ENCODE data around the gene DLD.
"Not testable (repeated sequence)": the region's sequence is repeated elsewhere in the genome, so short reads cannot be mapped to it uniquely, and the experiment has no call there.

DLD gene

GRCh38 chr7:107953924-107954303, 62.9 kb downstream of the DLD start:
- peaks cover 10% of the 10 kb centered on the region for H3K27me3 Mint-ChIP-seq (ENCODE audit: low read depth)
- H3K9me3 Mint-ChIP-seq: no peaks in the 10 kb centered on the region

DNA sequence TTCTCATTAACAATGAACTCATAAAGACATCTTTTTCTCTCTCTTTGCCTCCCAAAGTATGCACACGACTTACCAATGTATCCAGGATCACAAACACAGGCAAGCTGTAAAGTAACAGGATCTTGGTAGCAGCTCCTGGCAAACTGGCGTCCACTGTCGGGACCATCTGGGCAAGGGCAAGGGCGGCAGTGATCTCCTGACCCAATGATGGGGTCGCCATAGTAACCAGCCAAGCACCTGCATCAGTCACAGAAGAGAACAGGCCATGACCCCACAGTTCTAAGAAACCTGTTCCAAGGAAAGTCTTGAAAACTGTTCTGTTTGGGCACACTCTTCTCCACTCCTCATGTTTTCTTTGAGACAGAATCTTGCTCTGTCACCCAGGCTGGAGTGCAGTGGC, 64.4 kb downstream of the DLD start:
- Mint-ChIP-seq H3K9me3 (no peaks in the 10 kb centered on the region), H3K36me3 (ENCODE audit: low read depth) (no peaks in the 10 kb centered on the region), H3K27me3 (ENCODE audit: low read depth) (peaks cover 10% of the 10 kb centered on the region), H3K4me1 (ENCODE audit: low read depth) (no peaks in the 10 kb centered on the region), H3K27ac (no peak overlapping the region), H3K4me3 (no peak overlapping the region)

More at GRCh38 chr7:107953924-107954303, 62.9 kb downstream of the DLD start:
- no peaks in the 10 kb centered on the region for H3K4me1 Mint-ChIP-seq (ENCODE audit: low read depth)
- no peak overlapping the region for H3K4me3 Mint-ChIP-seq
- no peaks in the 10 kb centered on the region for H3K36me3 Mint-ChIP-seq (ENCODE audit: low read depth)
- H3K27ac Mint-ChIP-seq: no peak overlapping the region

GRCh38 chr7:107956950-107957349, 66.0 kb downstream of the DLD start:
- not testable (repeated sequence) for H3K27ac Mint-ChIP-seq; H3K36me3 Mint-ChIP-seq (ENCODE audit: low read depth); H3K9me3 Mint-ChIP-seq; H3K4me1 Mint-ChIP-seq (ENCODE audit: low read depth); H3K4me3 Mint-ChIP-seq
- H3K27me3 Mint-ChIP-seq (ENCODE audit: low read depth): peaks cover 10% of the 10 kb centered on the region

DNA sequence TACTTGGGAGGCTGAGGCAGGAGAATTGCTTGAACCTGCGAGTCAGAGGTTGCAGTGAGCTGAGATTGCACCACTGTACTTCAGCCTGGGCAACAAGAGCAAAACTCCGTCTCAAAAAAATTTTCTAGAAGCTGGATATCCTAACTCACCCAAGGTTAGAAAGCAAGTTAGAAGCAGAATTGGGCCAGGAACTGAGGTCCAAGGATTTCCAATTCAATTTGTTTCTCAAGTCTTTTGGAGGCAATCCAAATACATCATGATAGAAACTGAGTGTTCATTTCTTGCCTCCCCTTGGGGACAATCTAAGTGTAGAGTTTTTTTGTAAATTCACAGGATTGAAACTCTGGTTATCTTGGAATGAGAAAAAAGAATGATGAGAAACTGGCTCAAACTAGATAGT, 66.5 kb downstream of the DLD start:
- Mint-ChIP-seq H3K4me3 (no peak overlapping the region), H3K36me3 (ENCODE audit: low read depth) (no peaks in the 10 kb centered on the region), H3K27ac (no peak overlapping the region), H3K4me1 (ENCODE audit: low read depth) (no peaks in the 10 kb centered on the region), H3K9me3 (no peaks in the 10 kb centered on the region), H3K27me3 (ENCODE audit: low read depth) (peaks cover 10% of the 10 kb centered on the region)

GRCh38 chr7:107958764-107959526, 68.0 kb downstream of the DLD start:
- Mint-ChIP-seq H3K36me3 (ENCODE audit: low read depth) (no peaks in the 10 kb centered on the region), H3K4me3 (no peak overlapping the region), H3K27me3 (ENCODE audit: low read depth) (peaks cover 10% of the 10 kb centered on the region), H3K9me3 (no peaks in the 10 kb centered on the region), H3K4me1 (ENCODE audit: low read depth) (no peaks in the 10 kb centered on the region), H3K27ac (no peak overlapping the region)

DNA sequence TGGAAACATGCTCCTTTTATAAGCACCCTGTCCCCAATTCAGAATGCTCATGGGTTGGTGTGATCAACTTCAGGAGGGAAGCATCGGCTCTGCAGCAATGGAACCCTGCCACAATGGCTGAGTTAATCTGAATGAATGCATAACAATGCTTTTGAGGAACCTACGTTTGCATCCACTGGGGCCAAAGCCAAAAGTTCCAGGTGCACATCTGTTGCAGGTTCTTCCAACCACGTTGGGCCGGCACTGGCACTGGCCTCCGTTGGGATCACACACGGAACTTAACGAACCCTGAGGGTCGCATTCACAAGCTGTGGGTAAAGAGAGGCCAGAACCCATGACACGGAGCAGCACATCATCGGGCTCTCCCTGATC, 68.5 kb downstream of the DLD start:
- no peaks in the 10 kb centered on the region for H3K9me3 Mint-ChIP-seq
- H3K27me3 Mint-ChIP-seq (ENCODE audit: low read depth): peaks cover 10% of the 10 kb centered on the region
- no peak overlapping the region for H3K27ac Mint-ChIP-seq
- no peak overlapping the region for H3K4me3 Mint-ChIP-seq
- H3K36me3 Mint-ChIP-seq (ENCODE audit: low read depth): no peaks in the 10 kb centered on the region
- H3K4me1 Mint-ChIP-seq (ENCODE audit: low read depth): no peaks in the 10 kb centered on the region

DNA sequence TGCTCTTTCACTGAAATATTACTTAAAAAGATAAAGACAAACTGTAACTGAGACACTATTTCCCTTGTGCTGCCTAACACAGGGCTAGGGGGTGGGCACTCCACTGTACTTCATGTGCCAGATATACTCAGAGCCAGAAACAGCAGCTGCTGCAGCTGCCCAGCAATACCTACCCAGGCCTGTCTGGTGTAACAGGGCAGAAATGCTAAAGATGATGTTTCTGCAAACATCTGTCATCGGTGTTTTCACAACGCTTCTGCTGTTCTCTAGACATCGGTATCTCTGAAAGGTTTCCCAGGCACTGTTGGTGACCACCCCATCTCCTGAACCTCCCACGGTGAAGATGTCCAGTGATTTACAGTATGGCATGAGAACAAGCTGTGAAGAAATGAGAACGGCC, 69.3 kb downstream of the DLD start:
- Mint-ChIP-seq H3K27me3 (ENCODE audit: low read depth) (peaks cover 10% of the 10 kb centered on the region), H3K4me1 (ENCODE audit: low read depth) (no peaks in the 10 kb centered on the region), H3K36me3 (ENCODE audit: low read depth) (no peaks in the 10 kb centered on the region), H3K9me3 (no peaks in the 10 kb centered on the region), H3K27ac (no peak overlapping the region), H3K4me3 (no peak overlapping the region)

- Mint-ChIP-seq H3K4me1 (ENCODE audit: low read depth) (no peaks in the 10 kb centered on the region), H3K27ac (no peak overlapping the region), H3K4me3 (no peak overlapping the region), H3K27me3 (ENCODE audit: low read depth) (peaks cover 9% of the 10 kb centered on the region), H3K9me3 (no peaks in the 10 kb centered on the region), H3K36me3 (ENCODE audit: low read depth) (no peaks in the 10 kb centered on the region)
Measured at GRCh38 chr7:107961405-107961804, 70.4 kb downstream of the DLD start.

GRCh38 chr7:107962817-107963216, 71.8 kb downstream of the DLD start:
- no peaks in the 10 kb centered on the region for H3K4me1 Mint-ChIP-seq (ENCODE audit: low read depth)
- H3K9me3 Mint-ChIP-seq: no peaks in the 10 kb centered on the region
- peaks cover 3% of the 10 kb centered on the region for H3K27me3 Mint-ChIP-seq (ENCODE audit: low read depth)
- H3K36me3 Mint-ChIP-seq (ENCODE audit: low read depth): no peaks in the 10 kb centered on the region
- no peak overlapping the region for H3K4me3 Mint-ChIP-seq
- H3K27ac Mint-ChIP-seq: no peak overlapping the region

- Mint-ChIP-seq H3K27me3 (ENCODE audit: low read depth) (no peaks in the 10 kb centered on the region), H3K27ac (no peak overlapping the region), H3K4me1 (ENCODE audit: low read depth) (no peaks in the 10 kb centered on the region), H3K4me3 (no peak overlapping the region), H3K9me3 (no peaks in the 10 kb centered on the region), H3K36me3 (ENCODE audit: low read depth) (no peaks in the 10 kb centered on the region)
Measured at GRCh38 chr7:107964510-107964909, 73.5 kb downstream of the DLD start.

- Mint-ChIP-seq H3K36me3 (ENCODE audit: low read depth) (no peaks in the 10 kb centered on the region), H3K27ac (no peak overlapping the region), H3K27me3 (ENCODE audit: low read depth) (peaks cover 3% of the 10 kb centered on the region), H3K9me3 (no peaks in the 10 kb centered on the region), H3K4me1 (ENCODE audit: low read depth) (no peaks in the 10 kb centered on the region), H3K4me3 (no peak overlapping the region)
Measured at GRCh38 chr7:107966711-107967110, 75.7 kb downstream of the DLD start.

DNA sequence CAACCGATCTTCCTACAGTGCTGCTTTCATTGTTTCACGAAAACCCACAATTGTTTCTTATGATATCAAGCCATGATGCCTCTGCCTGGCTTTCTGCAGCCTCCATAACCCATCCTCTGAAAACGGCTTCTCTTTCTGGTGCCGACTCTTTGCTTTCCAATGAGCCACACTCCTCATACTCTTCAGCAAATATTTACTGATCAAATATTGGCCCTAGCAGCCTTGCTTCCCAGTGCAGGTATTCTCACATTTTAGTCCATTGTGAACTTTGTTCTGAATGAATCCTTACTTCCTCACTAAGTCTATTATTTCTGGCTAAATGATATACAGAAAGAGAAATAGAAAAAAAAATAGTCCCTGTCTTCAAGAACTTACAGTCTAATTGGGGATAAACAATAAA, 76.4 kb downstream of the DLD start:
- no peak overlapping the region for H3K27ac Mint-ChIP-seq
- H3K9me3 Mint-ChIP-seq: no peaks in the 10 kb centered on the region
- H3K4me1 Mint-ChIP-seq (ENCODE audit: low read depth): no peaks in the 10 kb centered on the region
- H3K27me3 Mint-ChIP-seq (ENCODE audit: low read depth): peaks cover 3% of the 10 kb centered on the region
- H3K4me3 Mint-ChIP-seq: no peak overlapping the region
- no peaks in the 10 kb centered on the region for H3K36me3 Mint-ChIP-seq (ENCODE audit: low read depth)

DNA sequence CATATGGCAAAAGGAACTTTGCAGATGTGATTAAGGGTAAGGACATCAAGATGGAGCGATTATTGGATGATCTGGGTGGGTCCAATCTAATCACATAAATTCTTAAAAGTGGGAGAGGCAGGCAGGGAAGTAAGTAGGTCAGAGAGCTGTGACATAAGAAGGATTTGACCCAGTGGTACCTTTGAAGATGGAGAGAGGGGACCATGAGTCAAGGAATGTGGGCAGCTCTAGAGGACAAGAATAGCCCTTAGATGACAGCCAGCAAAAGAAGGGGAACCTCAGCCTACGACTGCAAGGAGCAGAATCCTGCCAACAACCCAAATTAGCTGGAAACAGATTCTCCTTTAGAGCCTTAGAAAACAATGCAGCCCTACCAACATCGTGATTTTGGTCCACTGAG, 77.5 kb downstream of the DLD start:
- Mint-ChIP-seq H3K9me3 (no peaks in the 10 kb centered on the region), H3K4me3 (no peak overlapping the region)

GRCh38 chr7:107969856-107970255, 78.9 kb downstream of the DLD start:
- H3K27ac Mint-ChIP-seq: no peak overlapping the region

More for the DNA sequence above, 77.5 kb downstream of the DLD start:
- H3K36me3 Mint-ChIP-seq (ENCODE audit: low read depth): no peaks in the 10 kb centered on the region
- H3K27me3 Mint-ChIP-seq (ENCODE audit: low read depth): peaks cover 3% of the 10 kb centered on the region
- H3K27ac Mint-ChIP-seq: no peak overlapping the region
- H3K4me1 Mint-ChIP-seq (ENCODE audit: low read depth): no peaks in the 10 kb centered on the region

More at GRCh38 chr7:107969856-107970255, 78.9 kb downstream of the DLD start:
- H3K27me3 Mint-ChIP-seq (ENCODE audit: low read depth): peaks cover 3% of the 10 kb centered on the region
- no peaks in the 10 kb centered on the region for H3K36me3 Mint-ChIP-seq (ENCODE audit: low read depth)
- no peak overlapping the region for H3K4me3 Mint-ChIP-seq
- H3K4me1 Mint-ChIP-seq (ENCODE audit: low read depth): no peaks in the 10 kb centered on the region
- no peaks in the 10 kb centered on the region for H3K9me3 Mint-ChIP-seq
